Osteoblast (primary cell): Measurements from ENCODE around the gene C20orf141. TPM values are rescaled to one million over a fixed set of nuclear protein-coding genes. Genes with fewer than 3 reads are reported as not detected.

Source experiments
- DNase-seq: peaks from one replicate; pipeline ENCODE4 v3.0.0; 2011; ENCODE audit warnings: low spot score, mixed read lengths; ENCODE audit not compliant: insufficient read length; ENCODE audit errors: missing footprints
- H2AFZ ChIP-seq: 2 replicates; pipeline ENCODE4 v1.6.0; 2011; ENCODE audit warnings: mild to moderate bottlenecking, low read length
- H3K27ac ChIP-seq: 2 replicates; pipeline ENCODE4 v1.5.1; 2011; ENCODE audit warnings: mild to moderate bottlenecking, low read depth, low read length, moderate library complexity
- H3K27me3 ChIP-seq: 2 replicates; pipeline ENCODE4 v1.6.0; 2012; ENCODE audit warnings: mild to moderate bottlenecking, control low read depth, inconsistent platforms, low read length, moderate library complexity; ENCODE audit not compliant: insufficient read depth
- H3K36me3 ChIP-seq: 2 replicates; pipeline ENCODE4 v1.5.1; 2011; ENCODE audit warnings: mild to moderate bottlenecking, low read length, control low read depth, moderate library complexity; ENCODE audit not compliant: insufficient read depth
- H3K4me1 ChIP-seq: 2 replicates; pipeline ENCODE4 v1.5.1; 2011; ENCODE audit warnings: mild to moderate bottlenecking, low read length, control low read depth, moderate library complexity; ENCODE audit not compliant: insufficient read depth
- H3K4me2 ChIP-seq: 2 replicates; pipeline ENCODE4 v1.6.0; 2011; ENCODE audit warnings: mild to moderate bottlenecking, low read length; ENCODE audit not compliant: insufficient read depth
- H3K4me3 ChIP-seq: fragments of 200-600 bp; sonication (generic); 3 replicates; pipeline ENCODE4 v1.5.1; 2012; ENCODE audit warnings: mild to moderate bottlenecking, low read length, inconsistent platforms; ENCODE audit not compliant: insufficient read depth
- H3K79me2 ChIP-seq: 2 replicates; pipeline ENCODE4 v1.6.0; 2012; ENCODE audit warnings: mild to moderate bottlenecking, low read length, control low read depth, inconsistent platforms; ENCODE audit not compliant: insufficient read depth
- H3K9me3 ChIP-seq: 2 replicates; pipeline ENCODE4 v1.5.1; 2011; ENCODE audit warnings: low read depth, low read length, control low read depth
- H4K20me1 ChIP-seq: 2 replicates; pipeline ENCODE4 v1.6.0; 2012; ENCODE audit warnings: mild to moderate bottlenecking, low read length, control low read depth; ENCODE audit not compliant: insufficient read depth
- CTCF ChIP-seq: IDR thresholded peaks from 2 replicates; pipeline ENCODE4 v1.5.1; 2011; ENCODE audit warnings: mild to moderate bottlenecking, low read depth, low read length, moderate library complexity; ENCODE audit errors: extremely low read depth
- total RNA-seq: library from RNA; depleted of rRNA; stranded (reverse); fragments of >200 nt; gene quantifications from 2 replicates; pipeline ENCODE4 v1.2.3, GENCODE V29; 2012

C20orf141 gene
- total RNA-seq, 1 donor: 0.36 TPM

GRCh38 chr20:2771631-2772080, 43.1 kb upstream of the C20orf141 start:
- Histone ChIP-seq H3K4me2 (no peak overlapping the region), H3K27me3 (peaks cover 55% of the 10 kb centered on the region), H3K9me3 (peaks cover 2% of the 10 kb centered on the region), H3K27ac (no peak overlapping the region), H3K36me3 (no peaks in the 10 kb centered on the region), H3K79me2 (no peaks in the 10 kb centered on the region), H4K20me1 (peaks cover 15% of the 10 kb centered on the region), H3K4me1 (peaks cover 13% of the 10 kb centered on the region), H3K4me3 (no peak overlapping the region), H2AFZ (no peak overlapping the region)
- peak; percentile 51 for DNase-seq
- no peak for TF ChIP-seq CTCF

DNA sequence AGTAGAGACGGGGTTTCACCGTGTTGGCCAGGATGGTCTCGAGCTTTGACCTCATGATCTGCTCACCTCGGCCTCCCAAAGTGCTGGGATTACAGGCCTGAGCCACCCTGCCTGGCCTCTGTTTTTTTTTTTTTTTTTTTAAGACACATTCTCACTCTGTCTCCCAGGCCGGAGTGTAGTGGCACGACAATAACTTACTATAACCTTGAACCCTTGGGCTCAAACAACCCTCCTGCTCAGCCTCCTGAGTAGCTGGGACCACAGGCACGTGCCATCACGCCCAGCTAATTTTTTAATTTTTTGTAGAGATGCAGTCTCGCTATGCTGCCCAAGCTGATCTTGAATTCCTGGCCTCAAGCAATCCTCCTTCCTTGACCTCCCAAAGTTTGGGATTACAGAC, 41.0 kb upstream of the C20orf141 start:
- peaks cover 53% of the 10 kb centered on the region for H3K27me3 ChIP-seq
- H2AFZ ChIP-seq: no peak overlapping the region
- peaks cover 4% of the 10 kb centered on the region for H4K20me1 ChIP-seq
- no peak for TF ChIP-seq CTCF
- H3K4me1 ChIP-seq: no peaks in the 10 kb centered on the region
- peaks cover 2% of the 10 kb centered on the region for H3K9me3 ChIP-seq
- H3K36me3 ChIP-seq: no peaks in the 10 kb centered on the region
- no peak overlapping the region for H3K27ac ChIP-seq
- H3K4me3 ChIP-seq: no peak overlapping the region
- H3K4me2 ChIP-seq: no peak overlapping the region
- no peaks in the 10 kb centered on the region for H3K79me2 ChIP-seq
- no peak for DNase-seq

DNA sequence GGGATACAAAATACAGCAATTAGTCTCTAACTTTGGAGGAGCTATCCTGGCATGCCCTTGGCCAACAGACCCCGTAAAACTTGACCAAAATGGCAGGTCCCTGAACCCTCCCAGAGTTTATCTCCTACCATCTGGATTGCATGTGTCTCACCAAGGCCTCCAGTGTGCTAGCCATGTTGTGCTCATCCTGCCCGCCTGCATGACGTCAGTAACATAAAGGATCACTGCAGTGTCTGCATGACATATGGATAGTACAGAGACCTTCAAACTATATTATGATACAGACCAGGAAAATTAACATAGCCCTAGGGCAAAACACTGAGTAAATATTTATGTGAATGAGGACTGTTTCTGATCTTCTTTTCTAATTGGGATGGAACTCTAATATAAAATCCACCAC, 39.6 kb upstream of the C20orf141 start:
- no peak overlapping the region for H3K4me2 ChIP-seq
- no peak for DNase-seq
- no peak for TF ChIP-seq CTCF

GRCh38 chr20:2778602-2779321, 36.0 kb upstream of the C20orf141 start:
- peaks cover 2% of the 10 kb centered on the region for H3K9me3 ChIP-seq
- no peaks in the 10 kb centered on the region for H3K4me1 ChIP-seq
- TF ChIP-seq CTCF: no peak
- no peaks in the 10 kb centered on the region for H3K36me3 ChIP-seq
- DNase-seq: no peak
- H2AFZ ChIP-seq: no peak overlapping the region
- no peaks in the 10 kb centered on the region for H4K20me1 ChIP-seq
- H3K4me3 ChIP-seq: no peak overlapping the region
- H3K4me2 ChIP-seq: no peak overlapping the region
- H3K79me2 ChIP-seq: no peaks in the 10 kb centered on the region
- peaks cover 55% of the 10 kb centered on the region for H3K27me3 ChIP-seq
- H3K27ac ChIP-seq: no peak overlapping the region

More for the DNA sequence above, 39.6 kb upstream of the C20orf141 start:
- Histone ChIP-seq H3K36me3 (no peaks in the 10 kb centered on the region), H2AFZ (no peak overlapping the region), H3K4me1 (no peaks in the 10 kb centered on the region), H4K20me1 (no peaks in the 10 kb centered on the region), H3K79me2 (no peaks in the 10 kb centered on the region), H3K27me3 (peaks cover 45% of the 10 kb centered on the region), H3K27ac (no peak overlapping the region), H3K4me3 (no peak overlapping the region), H3K9me3 (peaks cover 2% of the 10 kb centered on the region)
